Stimulated activated CD4-positive, alpha-beta T cell treated with anti-CD3 and anti-CD28 coated beads, Interleukin-4, amount 100 ng/mL, for 4 hours (primary cell): ENCODE measurements around the gene SLF2.

Experiments
- DNase-seq, 2 experiments: peaks; one replicate each; pipeline ENCODE4 v3.0.0-alpha.2; 2020

Gene SLF2

DNA sequence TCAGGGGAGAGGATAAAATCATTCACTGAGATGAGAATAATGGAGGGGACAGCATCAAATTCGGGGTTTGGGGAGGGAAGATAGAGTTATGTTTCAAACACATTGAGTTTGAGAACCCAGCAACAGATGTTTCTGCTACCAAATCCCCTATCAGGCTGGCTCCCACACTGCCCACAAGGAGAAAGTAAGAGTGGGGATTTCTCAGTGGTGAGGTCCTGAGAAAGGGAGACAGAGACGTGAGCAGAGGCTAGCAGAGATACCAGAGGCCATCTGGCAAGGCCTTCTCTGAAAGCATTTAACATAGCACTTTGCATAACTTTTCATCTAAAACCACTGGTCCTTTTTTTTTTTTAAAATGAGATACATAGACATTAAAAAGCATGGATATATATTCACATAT is 7.8 kb upstream of the SLF2 start:
- DNase-seq = no peak

GRCh38 chr10:100907175-100907574 is 5.6 kb upstream of the SLF2 start:
- DNase-seq = no peak

DNA sequence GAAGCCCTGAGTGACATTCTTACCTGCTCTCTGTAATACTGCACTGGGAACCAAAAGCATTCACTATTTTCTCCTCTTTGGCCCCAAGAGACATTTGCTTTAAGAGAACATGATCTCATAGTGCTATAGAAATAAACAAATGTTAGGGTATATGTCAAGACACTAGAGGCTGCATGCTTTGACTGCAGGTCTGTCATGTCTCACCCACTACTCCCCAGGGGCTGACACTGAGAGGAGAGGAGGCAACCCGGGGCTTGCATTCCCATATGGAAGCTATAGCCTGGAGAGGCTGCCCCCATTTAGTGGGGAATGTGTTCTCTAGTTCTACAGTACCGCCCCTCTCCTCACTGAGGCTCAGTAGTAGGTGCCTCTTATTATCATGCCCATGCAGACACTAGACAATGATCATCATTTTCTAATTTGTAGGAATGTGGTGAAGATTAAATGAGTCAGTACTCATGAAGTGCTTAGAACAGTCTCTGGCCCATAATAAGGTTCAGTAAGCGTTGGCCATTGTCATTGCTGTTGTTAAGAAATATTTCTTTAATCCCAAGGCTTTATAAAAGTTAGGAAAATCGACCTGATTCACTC is 4.9 kb upstream of the SLF2 start:
- no peak for DNase-seq

DNA sequence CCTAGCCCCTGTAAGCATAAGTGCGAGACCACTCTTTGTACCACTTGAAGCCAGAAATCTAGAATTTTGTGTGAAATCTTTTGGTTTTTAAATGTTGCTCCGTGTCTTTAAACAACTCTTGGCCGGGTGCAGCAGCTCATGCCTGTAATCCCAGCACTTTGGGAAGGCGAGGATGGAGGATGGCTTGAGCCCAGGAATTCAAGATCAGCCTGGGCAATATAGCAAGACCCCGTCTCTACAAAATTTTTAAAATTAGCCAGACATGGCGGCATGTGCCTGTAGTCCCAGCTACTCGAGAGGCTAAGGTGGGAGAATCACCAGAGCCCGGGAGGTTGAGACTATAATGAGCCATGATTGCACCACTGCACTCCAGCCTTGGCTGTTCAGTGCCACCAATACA is 4.4 kb upstream of the SLF2 start:
- DNase-seq = no peak

DNA sequence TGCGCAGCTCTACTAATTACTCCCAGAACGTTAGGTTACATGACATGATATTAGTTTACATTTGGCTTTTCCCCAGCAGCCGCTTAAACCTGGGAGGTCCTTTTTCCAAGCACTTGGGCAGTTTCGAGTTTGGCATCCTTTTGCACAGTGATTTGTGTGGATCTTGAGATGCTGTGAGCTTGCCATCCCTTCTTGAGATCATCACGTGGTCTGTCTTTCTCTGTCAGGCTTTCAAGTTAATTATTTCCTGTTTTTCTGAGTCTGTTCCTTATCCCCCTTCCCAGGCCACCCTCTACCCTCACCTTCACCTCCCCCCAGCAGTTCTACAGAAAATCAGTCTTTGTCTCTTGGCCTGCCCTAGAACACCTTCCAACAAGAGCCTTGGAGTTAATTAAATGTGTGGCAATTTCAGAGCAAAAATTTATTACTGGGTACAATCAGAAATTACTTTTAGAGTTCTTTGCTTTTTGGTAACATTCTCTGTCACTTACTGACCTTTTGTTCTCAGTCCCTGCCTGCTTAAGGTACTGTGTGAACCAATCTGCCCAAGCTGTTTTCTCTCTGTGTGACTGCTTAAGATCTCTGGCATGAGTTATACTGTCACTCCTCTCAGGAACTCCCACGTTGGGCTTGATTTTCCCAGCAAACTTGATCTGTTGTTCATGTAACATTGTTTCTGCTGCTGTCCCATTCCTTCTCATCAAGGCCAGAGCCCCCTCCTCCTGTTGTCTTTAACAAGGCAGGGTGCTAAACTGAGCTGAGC is 3.1 kb upstream of the SLF2 start:
- no peak for DNase-seq

GRCh38 chr10:100911472-100911871 is 1.3 kb upstream of the SLF2 start:
- DNase-seq = no peak

DNA sequence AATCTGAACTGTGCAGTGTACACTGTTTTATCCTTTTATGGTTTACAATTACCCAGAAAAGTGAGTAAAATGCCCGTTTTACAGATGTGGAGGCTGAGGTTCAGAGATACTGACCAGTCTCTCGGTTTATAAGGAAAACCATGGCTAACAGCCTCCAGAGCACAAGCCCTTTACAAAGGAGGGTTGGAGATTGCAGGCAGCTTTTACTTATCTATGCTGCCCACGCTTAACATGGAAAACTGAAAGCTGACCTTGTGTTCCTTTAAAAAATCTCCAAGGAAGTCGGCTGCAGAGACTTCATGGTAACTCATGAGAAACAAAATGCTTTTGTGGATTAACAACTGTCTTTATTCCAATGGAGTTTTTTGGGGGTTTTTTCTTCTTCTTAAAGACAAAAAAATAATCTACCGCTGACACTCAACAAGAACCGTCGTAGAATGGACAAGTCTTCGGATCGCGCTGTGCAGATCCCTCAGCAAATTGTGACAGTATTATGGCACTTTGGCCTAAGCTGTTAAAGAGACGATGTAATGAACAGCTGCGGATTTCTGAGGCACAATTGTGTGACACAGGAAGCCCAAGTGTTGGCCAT is 654 bp upstream of the SLF2 start:
- no peak for DNase-seq

- DNase-seq = no peak
Measured at GRCh38 chr10:100913470-100913865, 705 bp downstream of the SLF2 start.

DNA sequence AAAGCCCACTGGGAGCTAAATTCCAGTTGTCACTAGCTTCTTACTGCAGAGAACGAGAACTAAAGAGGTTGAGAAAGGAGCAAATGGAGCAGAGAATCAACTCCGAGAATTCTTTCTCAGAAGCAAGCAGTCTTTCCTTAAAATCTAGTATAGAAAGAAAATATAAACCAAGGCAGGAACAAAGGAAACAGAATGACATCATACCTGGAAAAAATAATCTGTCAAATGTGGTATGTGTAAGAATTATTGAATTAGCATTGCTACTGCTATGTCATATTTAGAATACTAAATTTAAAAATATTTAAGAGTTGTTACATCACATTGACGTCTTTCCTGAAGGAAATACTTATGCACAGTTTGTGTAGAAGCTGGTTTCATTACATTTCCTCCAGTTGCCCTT is 4.3 kb downstream of the SLF2 start:
- no peak for DNase-seq

- no peak for DNase-seq
Measured at GRCh38 chr10:100923580-100923979, 10.8 kb downstream of the SLF2 start.

DNA sequence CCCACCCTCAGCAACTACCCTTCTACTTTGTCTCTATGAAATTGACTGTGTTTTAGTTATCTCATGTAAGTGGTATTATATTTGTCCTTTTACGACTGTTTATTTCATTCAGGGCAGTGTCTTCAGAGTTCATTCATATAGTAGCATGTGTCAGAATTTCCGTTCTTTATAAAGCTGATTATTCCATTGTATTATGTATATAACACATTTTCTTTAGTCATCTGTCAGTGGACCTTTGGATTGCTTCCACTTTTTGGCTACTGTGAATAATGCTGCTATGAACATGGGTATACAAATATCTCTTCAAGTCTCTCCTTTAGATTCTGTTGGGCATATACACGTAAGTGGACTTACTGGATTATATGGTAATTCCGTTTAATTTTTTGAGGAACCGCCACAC is 14.5 kb downstream of the SLF2 start:
- no peak for DNase-seq

DNA sequence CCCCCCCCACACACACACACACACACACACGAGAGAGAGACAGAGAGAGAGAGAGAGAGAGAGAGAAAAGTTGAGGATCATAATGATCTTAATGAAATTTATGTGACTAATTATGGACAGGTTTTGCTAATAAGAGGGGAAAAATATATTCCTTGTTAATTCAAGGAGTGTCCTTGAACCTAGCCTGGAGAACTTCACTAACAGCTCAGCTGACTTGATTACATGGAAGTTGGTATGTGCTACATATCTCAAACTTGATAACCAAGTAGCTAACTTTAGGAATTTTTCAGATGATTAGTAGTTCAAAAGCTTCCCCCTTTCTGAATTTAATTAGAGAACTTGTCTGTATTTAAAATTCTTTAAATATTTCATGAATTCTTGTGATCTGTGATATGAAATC is 15.3 kb downstream of the SLF2 start:
- DNase-seq = no peak

- DNase-seq = no peak
Measured at GRCh38 chr10:100930368-100930767, 17.6 kb downstream of the SLF2 start.

- DNase-seq = no peak
Measured at GRCh38 chr10:100934084-100934659, 21.4 kb downstream of the SLF2 start.

DNA sequence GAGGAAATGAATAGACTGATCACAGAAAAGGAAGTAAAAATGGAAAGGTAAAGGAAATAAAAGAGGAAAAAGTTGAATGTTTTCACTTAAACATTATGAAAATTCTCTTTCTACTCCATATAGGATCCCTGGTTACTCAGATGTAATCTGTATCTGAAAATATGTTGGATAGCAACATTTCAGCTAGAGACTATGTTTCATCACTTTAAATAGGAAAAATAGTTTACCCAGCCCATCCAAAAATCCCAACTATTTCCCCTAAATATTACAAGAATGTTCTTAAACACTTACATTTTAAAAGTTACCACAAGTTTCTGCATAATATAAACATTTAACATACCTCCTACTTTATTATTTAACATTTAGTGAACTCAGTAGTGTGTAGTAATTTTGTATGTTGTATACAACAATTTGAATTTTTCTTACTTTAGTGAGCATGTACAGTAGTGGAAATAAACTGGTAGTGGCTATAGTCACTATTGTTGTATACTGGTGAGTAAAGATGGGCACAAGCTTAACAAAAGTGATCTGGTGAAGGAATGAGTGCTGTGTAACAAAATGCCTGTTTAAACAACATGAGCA is 27.1 kb downstream of the SLF2 start:
- DNase-seq = no peak

DNA sequence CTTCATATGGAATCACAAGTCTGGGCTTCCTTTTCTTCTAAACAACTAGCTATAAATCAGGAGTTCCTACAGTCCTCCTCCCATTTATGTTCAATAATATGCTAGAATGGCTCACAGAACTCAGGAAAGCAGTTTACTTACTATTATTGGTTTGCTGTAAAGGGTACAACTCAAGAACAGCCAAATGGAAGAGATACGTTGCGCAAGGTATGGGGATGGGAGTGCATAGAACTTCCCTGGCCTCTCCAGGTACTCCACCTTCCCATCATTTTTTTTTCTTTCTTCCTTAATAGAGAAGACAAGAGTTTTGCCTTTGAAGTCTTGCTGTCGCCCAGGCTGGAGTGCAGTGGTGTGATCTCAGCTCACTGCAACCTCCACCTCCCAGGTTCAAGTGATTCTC is 29.5 kb downstream of the SLF2 start:
- no peak for DNase-seq

- no peak for DNase-seq
Measured at GRCh38 chr10:100943508-100943907, 30.7 kb downstream of the SLF2 start.

DNA sequence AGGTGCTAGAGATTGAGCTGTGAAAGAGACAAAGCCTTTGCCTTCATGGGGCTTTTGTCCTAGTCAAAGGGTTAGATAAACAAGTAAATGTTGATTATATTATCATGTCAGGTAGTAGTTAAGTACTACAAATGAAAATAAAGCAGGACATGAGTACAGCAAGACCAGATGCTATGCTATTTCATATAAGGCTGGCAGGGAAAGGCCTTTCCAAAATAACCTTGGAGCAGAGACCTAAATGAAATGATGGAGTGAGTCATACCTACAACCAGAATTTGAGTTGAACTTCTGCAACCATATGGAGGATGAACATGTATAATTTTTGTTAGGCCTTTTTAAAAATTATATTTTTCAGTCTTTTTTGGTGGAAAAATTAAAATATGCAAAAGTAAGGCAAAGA is 33.0 kb downstream of the SLF2 start:
- no peak for DNase-seq

DNA sequence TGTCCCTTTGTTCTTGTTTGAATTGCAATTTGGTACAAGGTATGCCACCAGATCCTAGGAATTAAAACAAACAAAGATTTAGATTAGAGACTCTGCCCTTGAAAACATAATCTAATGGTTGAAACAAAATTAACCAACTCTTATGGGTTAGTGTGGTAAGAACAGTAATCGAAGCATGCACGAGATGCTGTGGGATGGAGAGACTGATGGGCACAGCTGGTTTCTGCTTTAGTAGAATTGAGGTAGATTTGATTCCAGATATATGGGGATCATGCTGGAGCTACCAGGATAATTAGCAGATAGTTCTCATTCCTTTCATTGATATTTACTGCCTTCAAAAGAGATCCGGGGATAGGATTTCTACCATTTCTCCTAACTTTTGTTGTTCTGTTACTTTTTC is 36.2 kb downstream of the SLF2 start:
- no peak for DNase-seq

GRCh38 chr10:100960251-100960650 is 47.5 kb downstream of the SLF2 start:
- no peak for DNase-seq

DNA sequence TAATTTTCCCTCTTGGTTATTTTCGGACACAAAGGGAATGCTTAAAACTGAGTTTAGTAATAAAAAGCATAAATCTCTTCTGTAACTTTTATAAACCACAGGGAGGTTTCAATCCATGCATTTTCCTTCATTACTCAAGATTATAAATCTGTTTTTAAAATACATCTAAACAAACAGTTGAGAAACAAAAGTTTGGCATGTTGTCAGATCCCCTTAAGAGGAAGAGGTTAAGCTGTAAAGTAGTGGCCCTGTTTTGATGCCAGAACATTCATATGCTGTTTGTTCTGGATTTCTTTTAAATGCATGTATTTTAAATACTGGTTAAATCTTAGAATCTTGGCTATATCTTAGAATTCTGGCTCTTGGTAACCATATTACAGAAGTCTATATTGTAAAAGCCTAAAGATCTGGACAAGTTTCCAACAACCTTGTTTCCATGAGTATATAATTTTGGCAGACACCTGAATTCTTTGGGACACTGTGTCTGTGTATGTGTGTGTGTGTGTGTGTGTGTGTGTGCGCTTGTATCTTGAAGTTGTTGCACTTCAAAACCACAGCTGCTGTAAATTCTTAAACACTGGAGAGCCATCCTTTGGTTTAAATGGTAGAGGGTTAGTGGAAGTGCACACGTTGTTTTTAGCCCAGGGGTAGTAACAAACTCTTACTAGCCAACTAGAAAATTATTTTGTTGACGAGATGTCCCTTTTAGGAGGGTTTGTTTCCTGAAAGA is 49.8 kb downstream of the SLF2 start:
- no peak for DNase-seq

GRCh38 chr10:100963826-100964225 is 51.1 kb downstream of the SLF2 start:
- no peak for DNase-seq

DNA sequence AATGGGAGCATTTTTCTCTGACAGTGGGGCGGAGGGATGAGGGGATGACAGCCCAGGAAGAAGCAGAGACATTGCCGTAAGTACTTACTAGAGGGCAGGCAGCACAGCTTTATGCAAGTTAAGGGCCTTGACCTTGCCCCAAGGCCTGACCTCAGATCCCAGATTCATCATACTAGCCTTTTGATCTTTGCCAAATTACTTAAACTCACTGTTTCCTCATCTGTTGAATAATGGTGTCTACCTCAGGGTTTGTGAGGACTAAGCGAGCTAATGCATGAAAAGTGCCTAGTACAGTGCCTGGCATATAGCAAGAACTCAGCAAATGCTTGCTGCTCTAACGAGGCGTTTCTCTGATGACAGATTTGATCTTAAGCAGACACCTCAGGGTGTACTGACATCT is 53.1 kb downstream of the SLF2 start:
- DNase-seq = no peak
